Epithelial cell of proximal tubule (primary cell): ENCODE data around the gene ENPP7. TPM values are rescaled to one million over a fixed set of nuclear protein-coding genes. Genes with fewer than 3 reads are reported as not detected.

Experiments
- DNase-seq: peaks from one replicate; pipeline ENCODE4 v3.0.0-alpha.2; 2011; ENCODE audit warnings: low read depth
- H3K4me3 ChIP-seq: 2 replicates; pipeline ENCODE4 v1.5.1; 2011; ENCODE audit warnings: low read depth, mild to moderate bottlenecking, low read length
- CTCF ChIP-seq: conservative IDR thresholded peaks from 2 replicates; pipeline ENCODE4 v1.5.1; 2012; ENCODE audit warnings: low read depth, mild to moderate bottlenecking, low read length
- total RNA-seq: library from RNA; depleted of rRNA; stranded (reverse); fragments of >200 nt; gene quantifications from 2 replicates; pipeline ENCODE4 v1.2.3, GENCODE V29; 2015

Gene ENPP7
- total RNA-seq, 1 donor from 2014 or later = not detected

GRCh38 chr17:79721993-79722671 is 8.6 kb upstream of the ENPP7 start:
- H3K4me3 ChIP-seq = no peak overlapping the region
- no peak for TF ChIP-seq CTCF
- DNase-seq = no peak

GRCh38 chr17:79722787-79723186 is 8.0 kb upstream of the ENPP7 start:
- TF ChIP-seq CTCF = no peak
- no peak overlapping the region for H3K4me3 ChIP-seq
- no peak for DNase-seq

DNA sequence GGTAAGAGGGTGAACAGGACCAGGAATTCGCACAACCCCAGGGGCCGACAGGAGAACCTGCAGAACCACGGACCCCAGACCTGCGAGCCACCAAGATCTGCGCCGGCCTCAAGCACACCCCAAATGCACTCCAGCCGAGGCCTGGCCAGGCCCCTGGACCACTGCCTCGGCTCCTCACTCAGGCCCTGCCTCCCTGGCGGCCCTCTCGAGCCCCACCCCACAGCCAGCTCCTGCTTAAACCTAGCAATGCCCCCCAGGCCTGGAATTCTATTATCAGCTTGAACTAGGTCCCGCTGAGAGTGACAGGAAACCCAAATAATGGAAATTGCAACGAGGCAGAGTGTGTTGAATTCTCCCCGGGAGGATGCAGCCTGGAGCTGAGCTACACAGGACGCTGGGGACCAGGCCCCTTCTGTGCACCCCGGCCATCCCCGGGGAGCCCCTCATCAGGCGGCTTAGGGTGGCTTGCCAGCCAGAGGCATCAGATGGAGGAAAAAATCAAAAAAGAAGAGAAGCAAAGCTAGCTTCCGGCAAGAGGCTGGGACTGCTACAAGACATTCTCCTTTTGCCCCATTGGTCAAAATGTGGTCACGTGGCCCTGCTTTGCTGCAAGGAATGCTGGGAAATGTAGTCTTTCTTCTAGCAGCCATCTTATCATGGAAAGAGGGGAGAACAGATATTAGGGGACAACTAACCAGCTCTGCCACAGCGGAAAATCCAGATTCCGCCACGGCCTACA is 2.4 kb upstream of the ENPP7 start:
- H3K4me3 ChIP-seq = peak overlapping the region; percentile 40
- TF ChIP-seq CTCF = no peak
- peak; percentile 47 for DNase-seq

DNA sequence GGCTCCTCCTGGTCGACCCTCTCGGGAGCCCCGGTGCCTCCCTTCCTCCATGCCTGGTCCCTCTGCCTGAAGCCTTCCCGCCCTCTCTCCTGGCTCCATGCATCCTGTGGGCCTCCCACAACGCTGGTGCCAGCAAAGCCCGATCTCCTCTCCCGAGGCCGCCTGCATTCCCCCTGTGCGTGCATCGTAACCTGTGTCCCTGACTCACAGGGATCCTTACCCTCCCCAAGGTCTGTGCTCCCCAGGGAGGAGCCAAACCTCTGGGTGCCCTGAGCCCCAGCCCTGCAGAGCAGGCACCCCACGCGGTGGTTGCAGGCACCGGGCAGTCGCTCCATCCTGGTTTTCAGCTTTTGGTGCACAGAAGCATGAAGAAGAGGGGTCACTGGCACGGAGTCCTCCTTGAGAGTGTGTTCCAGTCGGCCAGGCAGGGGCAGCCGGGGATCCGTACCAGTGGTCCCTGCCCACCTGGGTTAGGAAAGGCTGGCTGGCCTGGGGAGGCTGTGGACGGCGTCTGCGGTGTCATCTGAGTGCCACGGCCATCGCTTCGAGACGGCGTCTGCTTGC is 1.8 kb upstream of the ENPP7 start:
- no peak overlapping the region for H3K4me3 ChIP-seq
- DNase-seq = no peak
- TF ChIP-seq CTCF = no peak

GRCh38 chr17:79729761-79730160 is 982 bp upstream of the ENPP7 start:
- H3K4me3 ChIP-seq = no peak overlapping the region
- DNase-seq = no peak
- no peak for TF ChIP-seq CTCF

DNA sequence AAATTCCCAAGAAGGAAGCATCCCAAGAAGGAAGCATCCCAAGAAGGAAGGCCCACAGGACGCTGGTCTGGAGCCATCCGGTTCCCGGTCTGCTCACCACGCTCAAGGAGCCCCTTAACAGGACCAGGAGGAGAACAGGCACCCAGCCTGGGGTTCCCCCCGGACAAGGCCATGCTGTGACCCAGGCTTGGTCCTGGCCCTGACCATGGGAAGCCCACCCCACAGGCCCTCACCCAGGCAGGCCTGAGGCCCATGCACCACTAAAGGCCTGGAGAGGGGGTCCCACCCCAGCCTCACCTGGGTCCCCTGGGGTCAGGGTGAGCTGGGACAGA is 340 bp upstream of the ENPP7 start:
- DNase-seq = no peak
- H3K4me3 ChIP-seq = no peak overlapping the region
- TF ChIP-seq CTCF = no peak
